K562 (cell line): ENCODE results near the gene CHST13. TPM values are rescaled to one million over a fixed set of nuclear protein-coding genes. Genes with fewer than 3 reads are reported as not detected.

Experiments
- ATAC-seq: fragments of 200-7000 bp; cut with Tn5 transposase; 3 replicates; pipeline ENCODE4 v1.9.1; 2020; ENCODE audit warnings: moderate library complexity
- BruUV-seq: library from RNA; stranded (reverse); fragments of 400-500 nt; replicated peaks from 2 replicates; lab custom pipeline; 2021; lab: Mats Ljungman, UMichigan
- CTCF ChIA-PET: fragments of 300-600 bp; formaldehyde crosslinking; extraction: SDS; loops from one replicate; lab custom pipeline; 2021; ENCODE audit warnings: low intra/inter-chr PET ratio; lab: Yijun Ruan, JAX
- POLR2A ChIA-PET: fragments of 300-600, 350-650 bp; sonication (Branson Sonifier 250); formaldehyde crosslinking; extraction: SDS; loops from one replicate; lab custom pipeline; 2021; ENCODE audit warnings: antibody characterized with exemption, inconsistent platforms; lab: Yijun Ruan, JAX
- DNase-seq, 4 experiments: peaks; one replicate each; pipeline versions ENCODE4 v3.0.0 to v3.0.0-alpha.2; 2011 to 2018; ENCODE audit warnings: low spot score in 3 of 4, mixed read lengths in 3 of 4; ENCODE audit errors: extremely low read depth in 1 of 4
- FAIRE-seq: peaks from 2 replicates; lab custom pipeline; 2011; peaks lifted over from hg19 to GRCh38; lab: Jason Lieb, UNC
- H2AFZ ChIP-seq: 2 replicates; pipeline ENCODE4 v1.6.0; 2011; ENCODE audit warnings: low read depth, low read length, control low read depth, inconsistent platforms
- H3K27ac ChIP-seq: fragments of 200-600 bp; 3 replicates; pipeline ENCODE4 v1.8.0; 2011; ENCODE audit warnings: low read depth, mild to moderate bottlenecking, control low read depth, inconsistent platforms, low read length, moderate library complexity, mixed read lengths; ENCODE audit errors: extremely low read depth
- H3K27me3 ChIP-seq, 2 experiments: fragments of 300-600 bp in 1 of 2; 2 replicates in 1 of 2; 3 replicates in 1 of 2; pipeline versions ENCODE4 v1.6.0 to v1.8.0; 2011; ENCODE audit warnings: inconsistent platforms in 2 of 2, low read length in 2 of 2, mild to moderate bottlenecking in 1 of 2, mixed read lengths in 1 of 2, moderate library complexity in 1 of 2; ENCODE audit not compliant: control insufficient read depth in 2 of 2, insufficient read depth in 2 of 2
- H3K36me3 ChIP-seq: fragments of 300-600 bp; 3 replicates; pipeline ENCODE4 v1.8.0; 2011; ENCODE audit warnings: mild to moderate bottlenecking, low read length, inconsistent platforms; ENCODE audit not compliant: control insufficient read depth, insufficient read depth
- H3K4me1 ChIP-seq, 2 experiments: fragments of 200-600 bp in 1 of 2; replicated peaks in 1 of 2; 2 replicates in 1 of 2; 3 replicates in 1 of 2; pipeline versions ENCODE4 v1.5.1 to v1.8.0; 2011; ENCODE audit warnings: inconsistent platforms in 2 of 2, low read length in 2 of 2, mild to moderate bottlenecking in 1 of 2, mixed read lengths in 1 of 2, moderate library complexity in 1 of 2; ENCODE audit not compliant: control insufficient read depth in 2 of 2, insufficient read depth in 2 of 2
- H3K4me2 ChIP-seq: 2 replicates; pipeline ENCODE4 v1.6.1; 2011; ENCODE audit warnings: low read length, control low read depth, inconsistent platforms, mixed read lengths; ENCODE audit not compliant: insufficient read depth
- H3K4me3 ChIP-seq: fragments of 200-600 bp; sonication (generic), shearing (Covaris generic); 2 replicates; pipeline ENCODE4 v1.5.1; 2016; ENCODE audit warnings: control low read depth, inconsistent platforms
- H3K79me2 ChIP-seq: fragments of 200-600 bp; 3 replicates; pipeline ENCODE4 v1.8.0; 2011; ENCODE audit warnings: low read length, inconsistent platforms; ENCODE audit not compliant: control insufficient read depth, insufficient read depth
- H3K9ac ChIP-seq, 2 experiments: 2 replicates each; pipeline versions ENCODE4 v1.6.0 to v1.6.1; 2011; ENCODE audit warnings: low read depth in 2 of 2, low read length in 2 of 2, control low read depth in 1 of 2, inconsistent platforms in 1 of 2, mild to moderate bottlenecking in 1 of 2, mixed read lengths in 1 of 2; ENCODE audit not compliant: insufficient read depth in 1 of 2
- H3K9me1 ChIP-seq: one replicate; pipeline ENCODE4 v1.6.0; 2011; ENCODE audit warnings: inconsistent platforms, mild to moderate bottlenecking, low read length, moderate library complexity; ENCODE audit not compliant: control insufficient read depth, insufficient read depth
- H3K9me3 ChIP-seq: replicated peaks from 2 replicates; pipeline ENCODE4 v1.5.1; 2011; ENCODE audit warnings: low read depth, low read length, inconsistent platforms; ENCODE audit not compliant: control insufficient read depth, insufficient read depth
- H4K20me1 ChIP-seq: replicated peaks from 2 replicates; pipeline ENCODE4 v1.6.1; 2011; ENCODE audit warnings: low read length, inconsistent platforms, mixed read lengths; ENCODE audit not compliant: control insufficient read depth, insufficient read depth
- CXXC5 ChIP-seq: fragments of 250-450 bp; sonication (Bioruptor Pico); IDR thresholded peaks from 2 replicates; pipeline ENCODE4 v1.8.0; 2022; ENCODE audit warnings: inconsistent platforms, mild to moderate bottlenecking, moderate library complexity
- ELF4 ChIP-seq: fragments of 450-650 bp; formaldehyde crosslinking; IDR thresholded peaks from 2 replicates; pipeline ENCODE4 v1.4.0; 2022; ENCODE audit warnings: missing genetic modification characterization
- POLR2AphosphoS2 ChIP-seq: IDR thresholded peaks from 2 replicates; pipeline ENCODE4 v1.6.1; 2012; ENCODE audit warnings: low read length, improper control_type of control experiment
- RBFOX2 ChIP-seq: fragments of 200-400 bp; formaldehyde crosslinking; IDR thresholded peaks from 2 replicates; pipeline ENCODE4 v1.6.1; 2017; ENCODE audit warnings: low read depth, mild to moderate bottlenecking, low read length, moderate library complexity
- SMC3 ChIP-seq: conservative IDR thresholded peaks from 2 replicates; pipeline ENCODE4 v1.6.1; 2011; ENCODE audit warnings: low read depth, low read length, improper control_type of control experiment; ENCODE audit not compliant: insufficient read depth
- TAF1 ChIP-seq: IDR thresholded peaks from 2 replicates; pipeline ENCODE4 v1.6.1; 2011; ENCODE audit warnings: mild to moderate bottlenecking, low read length, moderate library complexity; ENCODE audit not compliant: insufficient read depth, control insufficient read depth, severe bottlenecking; ENCODE audit errors: extremely low read depth
- TGIF2 ChIP-seq: sonication (generic); formaldehyde crosslinking; IDR thresholded peaks from 2 replicates; pipeline ENCODE4 v1.8.1; 2022; ENCODE audit warnings: mild to moderate bottlenecking, missing genetic modification reagents, moderate library complexity
- TRIM28 ChIP-seq: fragments of 450-650 bp; IDR thresholded peaks from 2 replicates; pipeline ENCODE4 v1.6.1; 2017
- ZC3H8 ChIP-seq: fragments of 450-650 bp; IDR thresholded peaks from 2 replicates; pipeline ENCODE4 v1.6.1; 2017
- ZNF134 ChIP-seq: fragments of 250-450 bp; sonication (Bioruptor Pico); conservative IDR thresholded peaks from 2 replicates; pipeline ENCODE4 v1.4.0; 2020
- ZNF232 ChIP-seq: sonication (generic); formaldehyde crosslinking; IDR thresholded peaks from 2 replicates; pipeline ENCODE4 v1.8.0; 2022; ENCODE audit warnings: mild to moderate bottlenecking, missing genetic modification reagents
- ZNF24 ChIP-seq: fragments of 450-650 bp; IDR thresholded peaks from 2 replicates; pipeline ENCODE4 v1.6.1; 2016
- WGBS: fragments of 100-300 bp; shearing (Covaris generic); methylation state at CpG from one replicate; pipeline ENCODE4 v1.1.6; 2016; ENCODE audit warnings: low coverage, mixed read lengths; ENCODE audit not compliant: insufficient coverage; ENCODE audit errors: missing lambda C conversion rate; 5-methylcytosine and 5-hydroxymethylcytosine counted together
- in situ Hi-C: fragments of 300-500 bp; cut with MboI; formaldehyde crosslinking; loops from 4 replicates; pipeline ENCODE4 v1.15.0; 2018; ENCODE audit warnings: inconsistent platforms, mixed read lengths
- intact Hi-C: fragments of 100-400 bp; cut with micrococcal nuclease; formaldehyde crosslinking; loops from 2 replicates; pipeline ENCODE4 v1.14.2; 2022
- polyA plus RNA-seq, 8 experiments: library from polyadenylated mRNA; depleted of rRNA in 4 of 8; stranded (reverse) in 5 of 8; unstranded in 3 of 8; fragments of >200 nt; fragmentation: Nextera tagmentation in 2 of 8; fragmentation: Illumina TruSeq in 1 of 8; extraction: Ambion mirVana in 2 of 8; extraction: Trizol in 1 of 8; gene quantifications; 2 replicates each; pipeline versions ENCODE4 v1.2.1 to v1.2.3, GENCODE V29; 2011 to 2014; ENCODE audit warnings: inconsistent platforms in 1 of 8, missing spikeins in 1 of 8
- total RNA-seq, 7 experiments: library from RNA; depleted of rRNA in 6 of 7; stranded (reverse); fragments of >200 nt in 6 of 7; fragmentation: Illumina TruSeq in 2 of 7; extraction: Trizol in 2 of 7; gene quantifications; 2 replicates each; pipeline versions ENCODE4 v1.2.1 to v1.2.3, GENCODE V29; 2011 to 2021; ENCODE audit warnings: low replicate concordance in 1 of 7
- TF ChIP-seq, protein P1 (sequence below): sonication (generic); formaldehyde crosslinking; IDR thresholded peaks from 2 replicates; pipeline ENCODE4 v1.8.0; 2023; ENCODE audit warnings: mild to moderate bottlenecking, missing genetic modification reagents
- TF ChIP-seq, protein P2 (sequence below): fragments of 450-650 bp; formaldehyde crosslinking; IDR thresholded peaks from 2 replicates; pipeline ENCODE4 v1.4.0; 2020; ENCODE audit warnings: mild to moderate bottlenecking
- TF ChIP-seq, protein P3 (sequence below): fragments of 450-650 bp; IDR thresholded peaks from 2 replicates; pipeline ENCODE4 v1.6.1; 2016; ENCODE audit warnings: borderline replicate concordance
- TF ChIP-seq, protein P4 (sequence below): sonication (generic); formaldehyde crosslinking; IDR thresholded peaks from 2 replicates; pipeline ENCODE4 v1.9.0; 2022; ENCODE audit warnings: mild to moderate bottlenecking, missing genetic modification reagents

The CHST13 gene
- total and polyA plus RNA-seq, 9 of the 15 experiments (the other 6 are each of a cell fraction or from before 2014, with no cell fraction given) = not detected

DNA sequence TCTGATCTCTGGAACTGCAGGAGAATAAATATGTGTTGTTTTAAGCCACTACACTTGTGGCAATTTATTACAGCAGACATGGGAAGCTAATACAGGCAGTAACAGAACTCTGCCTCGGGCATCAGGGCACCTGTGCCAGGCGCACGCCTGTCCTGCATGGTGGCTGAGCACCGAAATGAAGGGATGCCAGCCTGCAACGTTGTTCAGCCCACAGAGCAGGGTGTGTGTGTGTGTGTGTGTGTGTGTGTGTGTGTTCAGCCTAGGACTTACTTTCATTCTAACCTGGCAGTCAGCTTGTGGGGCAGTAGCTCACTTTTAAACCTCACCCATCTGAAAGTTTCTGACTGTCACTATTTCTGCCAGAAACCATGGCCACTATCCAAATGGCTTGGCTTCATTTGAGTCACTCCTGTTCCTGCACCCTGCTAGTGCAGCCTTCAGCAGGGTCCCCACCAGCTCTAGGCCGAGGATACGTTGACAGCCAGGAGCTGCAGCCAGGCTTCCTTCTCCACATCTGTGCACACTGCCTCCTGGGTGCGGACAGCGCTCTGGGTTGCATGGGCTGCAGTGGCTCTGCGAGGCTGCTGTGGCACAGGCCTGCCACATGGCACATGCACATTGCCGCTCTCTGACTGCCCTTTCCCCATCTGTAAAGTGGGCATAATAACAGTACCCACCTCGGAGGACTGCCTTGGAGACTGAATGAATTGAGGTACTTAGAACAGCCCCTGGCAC is 10.9 kb upstream of the CHST13 start:
- Histone ChIP-seq H3K27me3 (peaks cover 2 to 33% of the 10 kb centered on the region in 2 experiments; a peak in 4 of 5 replicates), H3K9me3 (no peaks in the 10 kb centered on the region), H3K27ac (no peak overlapping the region), H2AFZ (no peak overlapping the region), H3K4me3 (no peak overlapping the region), H4K20me1 (no peaks in the 10 kb centered on the region; the same call in 1 of the 2 replicates), H3K79me2 (no peaks in the 10 kb centered on the region), H3K4me1 (peaks cover 0 to 11% of the 10 kb centered on the region in 2 experiments; a peak in 2 of 5 replicates), H3K9me1 (no peaks in the 10 kb centered on the region), H3K4me2 (no peak overlapping the region), H3K9ac (no peak overlapping the region; a peak in 1 of 4 replicates), H3K36me3 (no peaks in the 10 kb centered on the region)
- FAIRE-seq (no peak), ATAC-seq (no peak), DNase-seq (no peak)
- 0% methylated on average over 12 of the region's 12 CpGs for WGBS
- BruUV-seq = no TSS peak
- ChIA-PET CTCF (no interaction called here), POLR2A (interaction anchor here (1.0 kb wide), 1 partner anchor 45 kb away, joined by 4 read pairs; no protein-coding TSS in a partner anchor)
- in situ Hi-C loops = no loop called here
- intact Hi-C loops = no loop called here
- no peak for TF ChIP-seq ZNF24
- TF ChIP-seq, protein P1, sequence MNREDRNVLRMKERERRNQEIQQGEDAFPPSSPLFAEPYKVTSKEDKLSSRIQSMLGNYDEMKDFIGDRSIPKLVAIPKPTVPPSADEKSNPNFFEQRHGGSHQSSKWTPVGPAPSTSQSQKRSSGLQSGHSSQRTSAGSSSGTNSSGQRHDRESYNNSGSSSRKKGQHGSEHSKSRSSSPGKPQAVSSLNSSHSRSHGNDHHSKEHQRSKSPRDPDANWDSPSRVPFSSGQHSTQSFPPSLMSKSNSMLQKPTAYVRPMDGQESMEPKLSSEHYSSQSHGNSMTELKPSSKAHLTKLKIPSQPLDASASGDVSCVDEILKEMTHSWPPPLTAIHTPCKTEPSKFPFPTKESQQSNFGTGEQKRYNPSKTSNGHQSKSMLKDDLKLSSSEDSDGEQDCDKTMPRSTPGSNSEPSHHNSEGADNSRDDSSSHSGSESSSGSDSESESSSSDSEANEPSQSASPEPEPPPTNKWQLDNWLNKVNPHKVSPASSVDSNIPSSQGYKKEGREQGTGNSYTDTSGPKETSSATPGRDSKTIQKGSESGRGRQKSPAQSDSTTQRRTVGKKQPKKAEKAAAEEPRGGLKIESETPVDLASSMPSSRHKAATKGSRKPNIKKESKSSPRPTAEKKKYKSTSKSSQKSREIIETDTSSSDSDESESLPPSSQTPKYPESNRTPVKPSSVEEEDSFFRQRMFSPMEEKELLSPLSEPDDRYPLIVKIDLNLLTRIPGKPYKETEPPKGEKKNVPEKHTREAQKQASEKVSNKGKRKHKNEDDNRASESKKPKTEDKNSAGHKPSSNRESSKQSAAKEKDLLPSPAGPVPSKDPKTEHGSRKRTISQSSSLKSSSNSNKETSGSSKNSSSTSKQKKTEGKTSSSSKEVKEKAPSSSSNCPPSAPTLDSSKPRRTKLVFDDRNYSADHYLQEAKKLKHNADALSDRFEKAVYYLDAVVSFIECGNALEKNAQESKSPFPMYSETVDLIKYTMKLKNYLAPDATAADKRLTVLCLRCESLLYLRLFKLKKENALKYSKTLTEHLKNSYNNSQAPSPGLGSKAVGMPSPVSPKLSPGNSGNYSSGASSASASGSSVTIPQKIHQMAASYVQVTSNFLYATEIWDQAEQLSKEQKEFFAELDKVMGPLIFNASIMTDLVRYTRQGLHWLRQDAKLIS (CRISPR knock-in tag) = no peak
- TF ChIP-seq ZNF232 (CRISPR knock-in tag) = no peak
- TF ChIP-seq CXXC5 (CRISPR knock-in tag) = no peak
- TF ChIP-seq, protein P2, sequence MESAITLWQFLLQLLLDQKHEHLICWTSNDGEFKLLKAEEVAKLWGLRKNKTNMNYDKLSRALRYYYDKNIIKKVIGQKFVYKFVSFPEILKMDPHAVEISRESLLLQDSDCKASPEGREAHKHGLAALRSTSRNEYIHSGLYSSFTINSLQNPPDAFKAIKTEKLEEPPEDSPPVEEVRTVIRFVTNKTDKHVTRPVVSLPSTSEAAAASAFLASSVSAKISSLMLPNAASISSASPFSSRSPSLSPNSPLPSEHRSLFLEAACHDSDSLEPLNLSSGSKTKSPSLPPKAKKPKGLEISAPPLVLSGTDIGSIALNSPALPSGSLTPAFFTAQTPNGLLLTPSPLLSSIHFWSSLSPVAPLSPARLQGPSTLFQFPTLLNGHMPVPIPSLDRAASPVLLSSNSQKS (CRISPR knock-in tag) = no peak
- TF ChIP-seq, protein P3, sequence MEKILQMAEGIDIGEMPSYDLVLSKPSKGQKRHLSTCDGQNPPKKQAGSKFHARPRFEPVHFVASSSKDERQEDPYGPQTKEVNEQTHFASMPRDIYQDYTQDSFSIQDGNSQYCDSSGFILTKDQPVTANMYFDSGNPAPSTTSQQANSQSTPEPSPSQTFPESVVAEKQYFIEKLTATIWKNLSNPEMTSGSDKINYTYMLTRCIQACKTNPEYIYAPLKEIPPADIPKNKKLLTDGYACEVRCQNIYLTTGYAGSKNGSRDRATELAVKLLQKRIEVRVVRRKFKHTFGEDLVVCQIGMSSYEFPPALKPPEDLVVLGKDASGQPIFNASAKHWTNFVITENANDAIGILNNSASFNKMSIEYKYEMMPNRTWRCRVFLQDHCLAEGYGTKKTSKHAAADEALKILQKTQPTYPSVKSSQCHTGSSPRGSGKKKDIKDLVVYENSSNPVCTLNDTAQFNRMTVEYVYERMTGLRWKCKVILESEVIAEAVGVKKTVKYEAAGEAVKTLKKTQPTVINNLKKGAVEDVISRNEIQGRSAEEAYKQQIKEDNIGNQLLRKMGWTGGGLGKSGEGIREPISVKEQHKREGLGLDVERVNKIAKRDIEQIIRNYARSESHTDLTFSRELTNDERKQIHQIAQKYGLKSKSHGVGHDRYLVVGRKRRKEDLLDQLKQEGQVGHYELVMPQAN = no peak
- no peak for TF ChIP-seq ZC3H8
- TF ChIP-seq SMC3 = no peak
- no peak for TF ChIP-seq POLR2AphosphoS2
- TF ChIP-seq ELF4 (CRISPR knock-in tag) = no peak
- TF ChIP-seq, protein P4, sequence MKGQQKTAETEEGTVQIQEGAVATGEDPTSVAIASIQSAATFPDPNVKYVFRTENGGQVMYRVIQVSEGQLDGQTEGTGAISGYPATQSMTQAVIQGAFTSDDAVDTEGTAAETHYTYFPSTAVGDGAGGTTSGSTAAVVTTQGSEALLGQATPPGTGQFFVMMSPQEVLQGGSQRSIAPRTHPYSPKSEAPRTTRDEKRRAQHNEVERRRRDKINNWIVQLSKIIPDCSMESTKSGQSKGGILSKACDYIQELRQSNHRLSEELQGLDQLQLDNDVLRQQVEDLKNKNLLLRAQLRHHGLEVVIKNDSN (CRISPR knock-in tag) = no peak
- no peak for TF ChIP-seq RBFOX2
- TF ChIP-seq TGIF2 (CRISPR knock-in tag) = no peak
- TF ChIP-seq TAF1 = no peak
- TF ChIP-seq ZNF134 = no peak
- TF ChIP-seq TRIM28 = no peak
